AG09319 (cell line): Measurements from ENCODE around the gene ULBP1.
"Not testable (repeated sequence)": the region's sequence is repeated elsewhere in the genome, so short reads cannot be mapped to it uniquely, and the experiment has no call there.

Source experiments
- DNase-seq: peaks from one replicate; pipeline ENCODE4 v3.0.0-alpha.2; 2010; ENCODE audit warnings: low read depth; ENCODE audit errors: extremely low read depth
- TF ChIP-seq, protein P1 (sequence below): IDR thresholded peaks from 2 replicates; pipeline ENCODE4 v1.5.1; 2011; ENCODE audit warnings: low read depth, mild to moderate bottlenecking, inconsistent platforms, low read length, moderate library complexity

The ULBP1 gene

DNA sequence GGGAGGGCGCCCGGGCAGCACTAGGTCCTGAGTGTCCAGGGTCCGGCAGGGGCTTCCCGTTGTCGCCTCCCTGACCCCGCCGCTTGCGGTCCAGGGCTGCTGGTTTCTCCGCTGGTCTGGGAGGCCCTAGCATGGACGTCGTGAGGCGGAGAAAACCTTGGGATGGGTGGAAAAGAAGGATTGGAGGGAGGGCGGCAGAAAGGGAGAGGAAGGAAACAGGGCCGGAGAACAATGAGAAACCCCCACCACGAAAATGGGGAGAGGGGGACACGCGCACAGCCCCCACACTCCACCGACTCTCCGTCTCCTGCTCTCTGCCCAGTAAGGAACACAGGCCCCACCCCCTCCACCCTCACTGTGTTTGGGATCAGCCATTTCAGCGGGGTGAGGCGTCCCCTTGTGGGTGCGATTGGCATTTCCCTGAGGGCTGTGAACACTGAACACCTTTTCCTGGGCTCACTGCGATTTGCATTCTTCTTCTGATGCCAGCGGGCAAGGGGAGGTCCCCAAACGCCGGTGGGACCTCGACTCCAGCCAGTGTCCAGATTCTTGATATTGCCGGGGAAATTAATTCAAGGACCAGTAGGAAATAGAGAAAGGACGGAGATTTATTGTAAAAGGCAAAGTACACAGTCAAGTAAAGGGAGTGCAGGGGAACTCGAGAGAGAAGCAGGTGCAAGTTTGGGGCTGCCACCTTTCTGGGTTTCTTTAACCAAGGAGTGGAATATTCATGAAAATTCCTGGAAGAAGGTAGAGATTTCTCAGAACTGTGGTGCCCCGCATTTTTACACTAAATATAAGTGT is 37.6 kb upstream of the ULBP1 start:
- peak; percentile 51 for DNase-seq

DNA sequence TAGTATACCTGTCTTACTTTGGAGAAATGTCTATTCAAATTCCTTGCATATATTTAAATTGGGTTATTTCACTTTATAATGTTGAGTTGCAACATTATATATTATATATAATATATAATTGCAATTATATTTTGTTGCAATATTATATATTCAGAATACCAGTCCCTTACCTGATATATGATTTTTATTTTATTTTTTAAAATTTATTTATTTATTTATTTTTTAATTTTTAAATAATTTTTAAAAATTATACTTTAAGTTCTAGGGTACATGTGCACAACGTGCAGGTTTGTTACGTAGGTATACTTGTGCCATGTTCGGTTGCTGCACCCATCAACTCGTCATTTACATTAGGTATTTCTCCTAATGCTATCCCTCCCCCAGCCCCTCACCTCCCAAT is 36.7 kb upstream of the ULBP1 start:
- not testable (repeated sequence) for DNase-seq

More for the DNA sequence above, 37.6 kb upstream of the ULBP1 start:
- TF ChIP-seq, protein P1, sequence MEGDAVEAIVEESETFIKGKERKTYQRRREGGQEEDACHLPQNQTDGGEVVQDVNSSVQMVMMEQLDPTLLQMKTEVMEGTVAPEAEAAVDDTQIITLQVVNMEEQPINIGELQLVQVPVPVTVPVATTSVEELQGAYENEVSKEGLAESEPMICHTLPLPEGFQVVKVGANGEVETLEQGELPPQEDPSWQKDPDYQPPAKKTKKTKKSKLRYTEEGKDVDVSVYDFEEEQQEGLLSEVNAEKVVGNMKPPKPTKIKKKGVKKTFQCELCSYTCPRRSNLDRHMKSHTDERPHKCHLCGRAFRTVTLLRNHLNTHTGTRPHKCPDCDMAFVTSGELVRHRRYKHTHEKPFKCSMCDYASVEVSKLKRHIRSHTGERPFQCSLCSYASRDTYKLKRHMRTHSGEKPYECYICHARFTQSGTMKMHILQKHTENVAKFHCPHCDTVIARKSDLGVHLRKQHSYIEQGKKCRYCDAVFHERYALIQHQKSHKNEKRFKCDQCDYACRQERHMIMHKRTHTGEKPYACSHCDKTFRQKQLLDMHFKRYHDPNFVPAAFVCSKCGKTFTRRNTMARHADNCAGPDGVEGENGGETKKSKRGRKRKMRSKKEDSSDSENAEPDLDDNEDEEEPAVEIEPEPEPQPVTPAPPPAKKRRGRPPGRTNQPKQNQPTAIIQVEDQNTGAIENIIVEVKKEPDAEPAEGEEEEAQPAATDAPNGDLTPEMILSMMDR = peak; percentile 93

DNA sequence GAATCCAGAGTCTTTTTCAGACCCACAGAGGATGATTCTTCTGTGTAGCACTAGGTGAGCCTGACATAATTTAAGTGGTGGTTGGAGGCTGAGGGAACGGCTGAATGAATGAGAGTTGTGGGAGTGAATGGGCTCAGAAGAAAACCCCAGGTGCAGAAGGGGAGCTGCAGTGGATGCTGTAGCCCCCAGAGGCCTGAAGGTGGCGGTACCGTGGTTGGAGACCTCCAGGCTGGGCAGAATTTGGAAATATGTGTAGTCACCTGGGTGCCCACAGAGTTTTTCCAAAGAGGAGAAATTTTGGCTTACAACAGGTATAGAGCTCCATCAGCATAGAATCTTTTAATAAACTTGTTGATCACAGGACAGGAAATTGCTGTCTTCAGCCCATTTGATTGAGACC is 34.3 kb upstream of the ULBP1 start:
- TF ChIP-seq, protein P1 = peak; percentile 38
- no peak for DNase-seq

DNA sequence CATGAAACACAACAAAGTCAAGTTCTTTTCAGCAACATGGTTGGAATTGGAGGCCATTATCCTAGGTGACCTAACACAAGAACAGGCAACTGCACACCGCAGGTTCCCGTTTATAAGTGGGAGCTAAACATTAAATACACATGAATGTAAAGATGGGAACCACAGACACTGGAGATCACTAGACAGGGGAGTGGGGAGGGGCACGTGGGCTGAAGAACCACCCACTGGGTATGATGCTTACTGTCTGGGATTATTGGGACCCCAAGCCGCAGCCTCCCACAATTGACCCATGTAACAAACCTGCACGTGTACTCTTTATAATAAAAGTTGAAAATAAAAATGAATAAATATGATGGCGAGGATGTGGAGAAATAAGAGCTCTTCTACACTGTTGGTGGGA is 32.2 kb upstream of the ULBP1 start:
- TF ChIP-seq, protein P1 = no peak

DNA sequence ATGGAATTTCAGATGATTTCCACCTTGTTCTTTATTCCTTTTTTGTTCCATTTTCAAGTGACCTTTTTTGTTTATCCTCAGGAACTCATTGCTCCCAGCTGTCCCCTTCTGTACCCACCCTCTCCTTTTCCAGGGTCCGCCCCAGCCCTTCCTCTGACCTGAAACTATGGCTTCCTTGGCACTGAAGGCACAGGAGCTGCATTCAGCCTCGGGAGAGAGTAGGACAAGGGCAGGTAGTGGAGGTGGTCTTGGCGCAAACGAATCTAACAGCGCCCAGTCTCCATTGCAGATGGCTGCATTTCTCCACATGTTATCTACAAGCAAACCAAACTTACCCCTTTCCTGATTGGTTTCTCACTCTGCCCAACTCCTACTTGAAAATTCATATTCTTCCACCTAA is 30.7 kb upstream of the ULBP1 start:
- TF ChIP-seq, protein P1 = no peak
- DNase-seq = no peak

More for the DNA sequence above, 32.2 kb upstream of the ULBP1 start:
- DNase-seq = no peak

DNA sequence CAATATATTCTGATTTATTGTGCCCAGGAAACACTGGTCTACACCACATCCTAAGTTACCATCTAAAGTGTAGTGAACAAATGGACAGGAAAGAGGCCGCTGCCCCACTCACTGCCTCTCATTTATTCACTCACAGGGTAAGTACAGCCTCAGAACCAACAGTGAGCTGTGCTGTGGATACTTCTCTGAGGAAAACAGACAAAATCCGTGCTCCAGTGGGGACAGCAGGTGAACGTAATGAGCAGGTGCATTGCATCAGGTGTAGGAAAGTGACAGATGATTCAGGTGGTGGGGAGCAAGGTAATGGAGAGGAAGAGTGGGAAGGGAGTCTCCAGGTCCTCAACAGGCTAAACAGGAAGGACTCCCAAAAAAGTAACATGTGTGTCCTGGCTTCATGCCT is 30.3 kb upstream of the ULBP1 start:
- TF ChIP-seq, protein P1 = no peak
- DNase-seq = no peak

DNA sequence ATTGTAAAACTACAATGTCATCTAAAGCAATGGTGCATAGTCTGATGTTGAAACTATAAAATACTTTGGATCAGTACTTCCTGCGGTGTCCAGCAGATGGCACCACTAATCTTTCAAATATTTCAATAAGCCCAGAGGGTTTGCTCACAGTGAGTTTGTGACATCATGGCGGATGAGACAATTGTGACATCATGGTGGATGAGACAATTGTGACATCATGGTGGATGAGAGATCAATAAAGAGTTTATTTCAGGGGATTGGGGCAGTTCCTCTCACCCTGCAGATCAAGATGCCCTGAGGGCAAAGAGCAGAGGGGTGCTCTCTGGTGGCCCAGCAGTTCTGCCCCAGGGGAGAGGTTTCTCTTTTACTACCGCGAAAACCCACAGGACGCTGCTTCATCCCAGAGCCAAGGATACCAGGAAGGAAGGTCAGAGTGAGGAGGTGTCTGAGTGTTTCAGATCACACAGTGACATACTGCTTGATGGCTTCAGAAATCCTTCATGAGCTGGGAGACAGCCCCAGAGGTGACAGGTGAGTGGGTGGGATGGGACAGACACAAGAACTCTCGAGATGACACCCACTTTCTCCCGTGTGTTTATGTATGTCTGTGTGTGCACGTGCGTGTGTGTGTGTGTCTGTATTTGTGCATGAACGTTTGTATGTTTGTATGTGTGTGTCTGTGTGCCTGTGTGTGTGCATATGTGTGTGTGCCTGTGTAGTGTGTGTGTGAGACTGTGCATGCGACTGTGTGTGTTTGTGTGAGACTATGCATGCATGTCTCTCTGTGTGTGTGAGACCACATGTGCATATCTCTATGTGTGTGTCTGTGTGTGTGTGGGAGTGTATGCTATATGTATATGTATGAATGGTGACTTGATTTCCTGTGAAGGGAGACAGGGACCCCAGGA is 29.2 kb upstream of the ULBP1 start:
- peak; percentile 14 for DNase-seq
- TF ChIP-seq, protein P1 = peak; percentile 63
